H9 (cell line): Measurements from ENCODE around the gene COL8A1. TPM values are rescaled to one million over a fixed set of nuclear protein-coding genes. Genes with fewer than 3 reads are reported as not detected.

Source experiments
- DNase-seq: peaks from one replicate; pipeline ENCODE4 v3.0.0-alpha.2; 2017
- H2AFZ ChIP-seq: one replicate; pipeline ENCODE4 v1.6.1; 2013; ENCODE audit warnings: mild to moderate bottlenecking, low read length, control low read depth, moderate library complexity
- H2AK5ac ChIP-seq: 2 replicates; pipeline ENCODE4 v1.6.1; 2013; ENCODE audit warnings: low read length, control low read depth, mixed read lengths; ENCODE audit not compliant: insufficient read length
- H2BK120ac ChIP-seq: one replicate; pipeline ENCODE4 v1.6.1; 2013; ENCODE audit warnings: low read depth, mild to moderate bottlenecking, low read length, control low read depth, inconsistent platforms; ENCODE audit not compliant: poor library complexity, severe bottlenecking
- H2BK12ac ChIP-seq: 2 replicates; pipeline ENCODE4 v1.6.1; 2013; ENCODE audit warnings: low read length, control low read depth, mixed read lengths, low read depth; ENCODE audit not compliant: insufficient read length
- H2BK15ac ChIP-seq: 2 replicates; pipeline ENCODE4 v1.6.1; 2013; ENCODE audit warnings: low read depth, low read length, control low read depth
- H2BK20ac ChIP-seq: one replicate; pipeline ENCODE4 v1.6.1; 2013; ENCODE audit warnings: low read depth, mild to moderate bottlenecking, low read length, control low read depth, inconsistent platforms; ENCODE audit not compliant: poor library complexity, severe bottlenecking
- H2BK5ac ChIP-seq: 2 replicates; pipeline ENCODE4 v1.6.1; 2013; ENCODE audit warnings: low read length, control low read depth, mixed read lengths; ENCODE audit not compliant: insufficient read length
- H3K14ac ChIP-seq: 2 replicates; pipeline ENCODE4 v1.6.1; 2013; ENCODE audit warnings: low read length, control low read depth; ENCODE audit not compliant: insufficient read depth
- H3K18ac ChIP-seq: 2 replicates; pipeline ENCODE4 v1.6.1; 2013; ENCODE audit warnings: low read depth, mild to moderate bottlenecking, mixed read lengths, low read length, control low read depth; ENCODE audit not compliant: insufficient read length
- H3K23ac ChIP-seq: 2 replicates; pipeline ENCODE4 v1.6.1; 2013; ENCODE audit warnings: low read length, control low read depth, mixed read lengths, low read depth; ENCODE audit not compliant: insufficient read length
- H3K23me2 ChIP-seq: 2 replicates; pipeline ENCODE4 v1.6.1; 2013; ENCODE audit warnings: low read depth, mild to moderate bottlenecking, mixed read lengths, low read length, control low read depth; ENCODE audit not compliant: insufficient read length, poor library complexity, severe bottlenecking
- H3K27ac ChIP-seq: 2 replicates; pipeline ENCODE4 v1.5.1; 2013; ENCODE audit warnings: low read length, control low read depth, mixed read lengths, low read depth; ENCODE audit not compliant: insufficient read length
- H3K27me3 ChIP-seq: 2 replicates; pipeline ENCODE4 v1.6.1; 2013; ENCODE audit warnings: low read length, control low read depth, inconsistent platforms; ENCODE audit not compliant: insufficient read depth
- H3K4ac ChIP-seq: 2 replicates; pipeline ENCODE4 v1.6.1; 2013; ENCODE audit warnings: low read depth, mild to moderate bottlenecking, control low read depth, inconsistent platforms, low read length, moderate library complexity
- H3K4me1 ChIP-seq: 2 replicates; pipeline ENCODE4 v1.6.1; 2013; ENCODE audit warnings: low read length, control low read depth, inconsistent platforms; ENCODE audit not compliant: insufficient read depth
- H3K4me2 ChIP-seq: 2 replicates; pipeline ENCODE4 v1.6.1; 2013; ENCODE audit warnings: low read length, control low read depth, mixed read lengths; ENCODE audit not compliant: insufficient read length, insufficient read depth
- H3K56ac ChIP-seq: 2 replicates; pipeline ENCODE4 v1.6.1; 2013; ENCODE audit warnings: low read depth, mild to moderate bottlenecking, mixed read lengths, low read length, control low read depth; ENCODE audit not compliant: insufficient read length
- H3K79me1 ChIP-seq: 2 replicates; pipeline ENCODE4 v1.6.1; 2013; ENCODE audit warnings: low read depth, mild to moderate bottlenecking, moderate library complexity, low read length, control low read depth, inconsistent platforms; ENCODE audit not compliant: insufficient read depth, poor library complexity, severe bottlenecking
- H3K79me2 ChIP-seq: 2 replicates; pipeline ENCODE4 v1.6.1; 2013; ENCODE audit warnings: low read length, control low read depth, inconsistent platforms; ENCODE audit not compliant: insufficient read depth
- H3K9ac ChIP-seq: 2 replicates; pipeline ENCODE4 v1.6.1; 2013; ENCODE audit warnings: low read length, control low read depth, mixed read lengths; ENCODE audit not compliant: insufficient read length; ENCODE audit errors: extremely low read depth
- H3K9me3 ChIP-seq: one replicate; pipeline ENCODE4 v1.6.1; 2013; ENCODE audit warnings: low read depth, low read length, inconsistent platforms; ENCODE audit not compliant: control insufficient read depth
- H3T11ph ChIP-seq: one replicate; pipeline ENCODE4 v1.6.1; 2013; ENCODE audit warnings: mild to moderate bottlenecking, low read length, control low read depth, inconsistent platforms
- H4K20me1 ChIP-seq: one replicate; pipeline ENCODE4 v1.6.1; 2013; ENCODE audit not compliant: control insufficient read depth, insufficient read length, insufficient read depth
- H4K5ac ChIP-seq: 2 replicates; pipeline ENCODE4 v1.6.1; 2013; ENCODE audit warnings: low read depth, mild to moderate bottlenecking, mixed read lengths, low read length, control low read depth; ENCODE audit not compliant: insufficient read length
- H4K8ac ChIP-seq: replicated peaks from 2 replicates; pipeline ENCODE4 v1.6.1; 2013; ENCODE audit warnings: low read length, control low read depth, mixed read lengths, low read depth; ENCODE audit not compliant: insufficient read length
- H4K91ac ChIP-seq: 2 replicates; pipeline ENCODE4 v1.6.1; 2013; ENCODE audit warnings: low read depth, mild to moderate bottlenecking, moderate library complexity, mixed read lengths, low read length, control low read depth; ENCODE audit not compliant: insufficient read length
- H3K27ac Mint-ChIP-seq, 3 experiments: 2 replicates in 2 of 3; 3 replicates in 1 of 3; pipeline ENCODE4 v1.8.0; 2020 to 2021; ENCODE audit warnings: mixed read lengths in 3 of 3, mild to moderate bottlenecking in 1 of 3, moderate library complexity in 1 of 3
- H3K27me3 Mint-ChIP-seq: 2 replicates; pipeline ENCODE4 v1.8.0; 2021; ENCODE audit warnings: low read depth, mild to moderate bottlenecking, moderate library complexity, mixed read lengths
- H3K36me3 Mint-ChIP-seq, 3 experiments: 2 replicates in 2 of 3; 3 replicates in 1 of 3; pipeline ENCODE4 v1.8.0; 2020 to 2021; ENCODE audit warnings: low read depth in 3 of 3, mixed read lengths in 3 of 3; ENCODE audit not compliant: insufficient read depth in 1 of 3
- H3K4me1 Mint-ChIP-seq, 2 experiments: 2 replicates each; pipeline ENCODE4 v1.8.0; 2020; ENCODE audit warnings: mixed read lengths in 2 of 2
- H3K4me3 Mint-ChIP-seq, 2 experiments: 2 replicates in 1 of 2; 3 replicates in 1 of 2; pipeline ENCODE4 v1.8.0; 2020 to 2021; ENCODE audit warnings: mild to moderate bottlenecking in 2 of 2, mixed read lengths in 2 of 2, moderate library complexity in 1 of 2
- H3K9me3 Mint-ChIP-seq, 2 experiments: 2 replicates in 1 of 2; 3 replicates in 1 of 2; pipeline ENCODE4 v1.8.0; 2020; ENCODE audit warnings: mild to moderate bottlenecking in 2 of 2, mixed read lengths in 2 of 2, moderate library complexity in 1 of 2
- CTCF ChIP-seq: fragments of 200-600 bp; sonication (generic); conservative IDR thresholded peaks from 3 replicates; pipeline ENCODE4 v1.8.0; 2021; ENCODE audit warnings: antibody characterized with exemption, mild to moderate bottlenecking
- WGBS: extraction: QIAGEN DNeasy Blood & Tissue Kit; methylation state at CpG from one replicate; pipeline ENCODE4 v1.1.7; 2013; ENCODE audit warnings: missing lambda C conversion rate, low lambda C conversion rate, mixed read lengths; ENCODE audit not compliant: insufficient read length; ENCODE audit errors: extremely low coverage; 5-methylcytosine and 5-hydroxymethylcytosine counted together
- total RNA-seq: library from RNA; stranded (reverse); gene quantifications from 2 replicates; pipeline ENCODE4 v1.2.1, GENCODE V29; 2021

Gene COL8A1
- total RNA-seq, 1 experiment from 2014 or later: 0.17 TPM

- H4K8ac ChIP-seq: no peak overlapping the region
- no peaks in the 10 kb centered on the region for H4K20me1 ChIP-seq
- no peak overlapping the region for H3K23ac ChIP-seq
- no peak overlapping the region for H3K27ac ChIP-seq
- no peak for DNase-seq
- no peak overlapping the region for H3K14ac ChIP-seq
- no peak overlapping the region for H2BK120ac ChIP-seq
- H3K27me3 ChIP-seq: no peaks in the 10 kb centered on the region
- H3K23me2 ChIP-seq: no peaks in the 10 kb centered on the region
- H3K9me3 Mint-ChIP-seq: peaks cover 18 to 19% of the 10 kb centered on the region in 2 experiments
- no peak overlapping the region for H2BK15ac ChIP-seq
- H2BK20ac ChIP-seq: no peak overlapping the region
- no peak overlapping the region for H2BK12ac ChIP-seq
- H2AK5ac ChIP-seq: no peak overlapping the region
- H3K4me2 ChIP-seq: no peak overlapping the region
- H3K36me3 Mint-ChIP-seq: peaks cover 5 to 26% (median 17%) of the 10 kb centered on the region in 3 experiments
- H4K5ac ChIP-seq: no peak overlapping the region
- no peak overlapping the region for H3K9ac ChIP-seq
- no peaks in the 10 kb centered on the region for H3K4me1 ChIP-seq
- H3K27me3 Mint-ChIP-seq: no peaks in the 10 kb centered on the region
- H3K79me2 ChIP-seq: no peaks in the 10 kb centered on the region
- H4K91ac ChIP-seq: no peak overlapping the region
- H3K56ac ChIP-seq: no peak overlapping the region
- no peak overlapping the region for H2BK5ac ChIP-seq
- H3K79me1 ChIP-seq: no peaks in the 10 kb centered on the region
- H3K4me1 Mint-ChIP-seq: no peaks in the 10 kb centered on the region
- WGBS: no CpG with 5 or more reads among the region's 2 CpGs
- H3K4me3 Mint-ChIP-seq: no peak overlapping the region
- TF ChIP-seq CTCF: no peak
- no peak overlapping the region for H3T11ph ChIP-seq
- peaks cover 6% of the 10 kb centered on the region for H3K9me3 ChIP-seq
- no peak overlapping the region for H2AFZ ChIP-seq
- no peak overlapping the region for H3K4ac ChIP-seq
- H3K27ac Mint-ChIP-seq: no peak overlapping the region
- no peak overlapping the region for H3K18ac ChIP-seq
Measured at GRCh38 chr3:99741588-99741987, 103.2 kb downstream of the COL8A1 start.
